Measurements from ENCODE around the gene AK1.

AK1 gene

GRCh38 chr9:127909839-127910273, 32.4 kb upstream of the AK1 start:
- Histone ChIP-seq H3K9me2 (ENCODE audit: low read depth, low read length) (no peaks in the 10 kb centered on the region), H3K27me3 (ENCODE audit: insufficient read depth, low read length) (no peaks in the 10 kb centered on the region), H3K36me3 (ENCODE audit: insufficient read depth, low read length) (peaks cover 54% of the 10 kb centered on the region), H3K9ac (ENCODE audit: low read length) (no peak overlapping the region), H3K4me1 (ENCODE audit: insufficient read depth, low read length, severe bottlenecking) (peaks cover 55% of the 10 kb centered on the region), H4K20me1 (ENCODE audit: insufficient read depth, low read length) (no peaks in the 10 kb centered on the region), H3K4me2 (ENCODE audit: low read length) (no peak overlapping the region), H3K4me3 (ENCODE audit: low read depth, low read length, poor library complexity, severe bottlenecking) (no peak overlapping the region), H2AFZ (ENCODE audit: low read length) (no peak overlapping the region), H3F3A (ENCODE audit: insufficient read depth, low read length) (peaks cover 7% of the 10 kb centered on the region; the same call in 1 of the 2 replicates), H3K79me2 (ENCODE audit: insufficient read depth, low read length) (no peaks in the 10 kb centered on the region), H3K27ac (ENCODE audit: low read depth, low read length, poor library complexity, severe bottlenecking) (peak overlapping the region; percentile 7), H3K9me3 (ENCODE audit: low read length) (no peaks in the 10 kb centered on the region)
- no peak for TF ChIP-seq EZH2 (IDR thresholded peaks at IDR 0.05; ENCODE audit: borderline replicate concordance, low read length)
- no peak for TF ChIP-seq CTCF (IDR thresholded peaks at IDR 0.05; ENCODE audit: low read length)

- H3K4me3 ChIP-seq (ENCODE audit: low read depth, low read length, poor library complexity, severe bottlenecking), result no peak overlapping the region
- no peaks in the 10 kb centered on the region for H3K9me3 ChIP-seq (ENCODE audit: low read length)
- H3F3A ChIP-seq (ENCODE audit: insufficient read depth, low read length), result peaks cover 18% of the 10 kb centered on the region
- H3K36me3 ChIP-seq (ENCODE audit: insufficient read depth, low read length), result peaks cover 45% of the 10 kb centered on the region
- no peaks in the 10 kb centered on the region for H3K9me2 ChIP-seq (ENCODE audit: low read depth, low read length)
- H3K4me2 ChIP-seq (ENCODE audit: low read length), result no peak overlapping the region
- no peaks in the 10 kb centered on the region for H3K79me2 ChIP-seq (ENCODE audit: insufficient read depth, low read length)
- no peak overlapping the region for H2AFZ ChIP-seq (ENCODE audit: low read length)
- H4K20me1 ChIP-seq (ENCODE audit: insufficient read depth, low read length), result no peaks in the 10 kb centered on the region
- H3K4me1 ChIP-seq (ENCODE audit: insufficient read depth, low read length, severe bottlenecking), result peaks cover 63% of the 10 kb centered on the region
- no peak overlapping the region for H3K27ac ChIP-seq (ENCODE audit: low read depth, low read length, poor library complexity, severe bottlenecking)
- no peak for TF ChIP-seq EZH2 (IDR thresholded peaks at IDR 0.05; ENCODE audit: borderline replicate concordance, low read length)
- TF ChIP-seq CTCF (IDR thresholded peaks at IDR 0.05; ENCODE audit: low read length), result no peak
- H3K9ac ChIP-seq (ENCODE audit: low read length), result no peak overlapping the region
- no peaks in the 10 kb centered on the region for H3K27me3 ChIP-seq (ENCODE audit: insufficient read depth, low read length)
Measured at GRCh38 chr9:127908660-127908926, 31.1 kb upstream of the AK1 start.

- Histone ChIP-seq H2AFZ (ENCODE audit: low read length) (no peak overlapping the region), H3K9me3 (ENCODE audit: low read length) (no peaks in the 10 kb centered on the region), H3K36me3 (ENCODE audit: insufficient read depth, low read length) (peaks cover 42% of the 10 kb centered on the region), H3K79me2 (ENCODE audit: insufficient read depth, low read length) (no peaks in the 10 kb centered on the region), H3K9me2 (ENCODE audit: low read depth, low read length) (no peaks in the 10 kb centered on the region), H3K4me2 (ENCODE audit: low read length) (no peak overlapping the region), H3K27me3 (ENCODE audit: insufficient read depth, low read length) (no peaks in the 10 kb centered on the region), H3F3A (ENCODE audit: insufficient read depth, low read length) (peaks cover 22% of the 10 kb centered on the region), H3K27ac (ENCODE audit: low read depth, low read length, poor library complexity, severe bottlenecking) (no peak overlapping the region), H3K4me1 (ENCODE audit: insufficient read depth, low read length, severe bottlenecking) (peaks cover 68% of the 10 kb centered on the region), H3K9ac (ENCODE audit: low read length) (no peak overlapping the region), H4K20me1 (ENCODE audit: insufficient read depth, low read length) (no peaks in the 10 kb centered on the region), H3K4me3 (ENCODE audit: low read depth, low read length, poor library complexity, severe bottlenecking) (no peak overlapping the region)
- TF ChIP-seq EZH2 (IDR thresholded peaks at IDR 0.05; ENCODE audit: borderline replicate concordance, low read length) (no peak), CTCF (IDR thresholded peaks at IDR 0.05; ENCODE audit: low read length) (no peak)
Measured at GRCh38 chr9:127907867-127908659, 30.6 kb upstream of the AK1 start.

Data from OCI-LY1 (cell line).